Thyroid gland (tissue), 4 donors: ENCODE measurements around the gene ZNF281. TPM values are rescaled to one million over a fixed set of nuclear protein-coding genes. Genes with fewer than 3 reads are reported as not detected.

Experiments used
- DNase-seq, 2 donors: peaks; one replicate each; pipeline ENCODE4 v3.0.0-alpha.2; 2019
- H3K27ac ChIP-seq, 3 donors: fragments of 200-600 bp; sonication (generic); 1 replicate in 2 of 3; 2 replicates in 1 of 3; pipeline ENCODE4 v1.5.1; 2016 to 2019; ENCODE audit warnings: mild to moderate bottlenecking in 1 of 3, moderate library complexity in 1 of 3
- H3K27me3 ChIP-seq: fragments of 200-600 bp; sonication (generic); one replicate; pipeline ENCODE4 v1.5.1; 2019
- H3K36me3 ChIP-seq, 2 donors: fragments of 200-600 bp; sonication (generic); one replicate each; pipeline ENCODE4 v1.5.1; 2016 to 2019
- H3K4me1 ChIP-seq, 2 donors: fragments of 200-600 bp; sonication (generic); one replicate each; pipeline ENCODE4 v1.5.1; 2017 to 2019
- H3K4me3 ChIP-seq, 3 donors: fragments of 200-600 bp; sonication (generic); replicated peaks in 1 of 3; 1 replicate in 2 of 3; 2 replicates in 1 of 3; pipeline ENCODE4 v1.5.1; 2016; ENCODE audit warnings: mild to moderate bottlenecking in 1 of 3
- H3K9me3 ChIP-seq: fragments of 200-600 bp; sonication (generic); one replicate; pipeline ENCODE4 v1.5.1; 2017
- CTCF ChIP-seq, 6 experiments: fragments of 200-600 bp in 3 of 6; fragments of 450-650 bp in 3 of 6; sonication (generic) in 3 of 6; IDR thresholded peaks; one replicate each; pipeline ENCODE4 v1.5.1; 2016 to 2019; ENCODE audit warnings: antibody characterized with exemption in 6 of 6, mild to moderate bottlenecking in 2 of 6, inconsistent platforms in 1 of 6, moderate library complexity in 1 of 6
- POLR2A ChIP-seq, 2 donors: fragments of 450-650 bp; IDR thresholded peaks; one replicate each; pipeline ENCODE4 v1.6.1; 2017; ENCODE audit warnings: antibody characterized with exemption in 2 of 2, mild to moderate bottlenecking in 2 of 2, moderate library complexity in 1 of 2
- WGBS, 2 donors: methylation state at CpG; one replicate each; pipeline ENCODE4 v1.1.5; 2017; 5-methylcytosine and 5-hydroxymethylcytosine counted together
- intact Hi-C: fragments of 100-400 bp; cut with DNase I; formaldehyde crosslinking; loops from one replicate; pipeline ENCODE4 v1.15.1; 2023
- total RNA-seq, 4 donors: library from RNA; depleted of rRNA; stranded (reverse); fragments of >200 nt; gene quantifications; one replicate each; pipeline ENCODE4 v1.2.3, GENCODE V29; 2016

ZNF281 gene
- total RNA-seq, 4 donors from 2014 or later = 9.8 to 16.9 (median 12.5) TPM

GRCh38 chr1:200411406-200412257, 1.8 kb upstream of the ZNF281 start:
- 51 to 52% methylated on average over 20 of the region's 20 CpGs for WGBS, 2 donors
- no peak overlapping the region for H3K27ac ChIP-seq
- intact Hi-C loops = no loop called here

GRCh38 chr1:200410566-200410878, 686 bp upstream of the ZNF281 start:
- H3K4me1 ChIP-seq = peaks cover 30% of the 10 kb centered on the region in 2 donors
- DNase-seq = peak; percentile 16 to 18
- H3K27me3 ChIP-seq = no peaks in the 10 kb centered on the region
- no peaks in the 10 kb centered on the region for H3K9me3 ChIP-seq
- TF ChIP-seq POLR2A (IDR thresholded peaks at IDR 0.05) (no peak), CTCF (IDR thresholded peaks at IDR 0.05) (no peak)
- H3K36me3 ChIP-seq = no peaks in the 10 kb centered on the region
- H3K4me3 ChIP-seq = peak overlapping the region; percentile 12 to 75 (median 27)
- intact Hi-C loops = no loop called here
- 1 to 6% methylated on average over 8 of the region's 8 CpGs for WGBS, 2 donors
- H3K27ac ChIP-seq = peak overlapping the region in 2 of 3 donors; percentile 50 to 84

More at GRCh38 chr1:200411406-200412257, 1.8 kb upstream of the ZNF281 start:
- no peaks in the 10 kb centered on the region for H3K27me3 ChIP-seq
- H3K4me1 ChIP-seq = peaks cover 26 to 29% of the 10 kb centered on the region in 2 donors
- no peak for DNase-seq
- no peaks in the 10 kb centered on the region for H3K36me3 ChIP-seq
- no peaks in the 10 kb centered on the region for H3K9me3 ChIP-seq
- no peak overlapping the region for H3K4me3 ChIP-seq
- no peak for TF ChIP-seq POLR2A (IDR thresholded peaks at IDR 0.05)
- TF ChIP-seq CTCF (IDR thresholded peaks at IDR 0.05) = no peak

GRCh38 chr1:200409203-200409760, 554 bp downstream of the ZNF281 start:
- 1 to 5% methylated on average over 15 to 22 of the region's 41 CpGs for WGBS, 2 donors
- DNase-seq = peak; percentile 11 to 40

GRCh38 chr1:200406161-200406797, 3.6 kb downstream of the ZNF281 start:
- H3K4me3 ChIP-seq = no peak overlapping the region
- TF ChIP-seq CTCF (IDR thresholded peaks at IDR 0.05) = no peak
- no peak for TF ChIP-seq POLR2A (IDR thresholded peaks at IDR 0.05)

More at GRCh38 chr1:200409203-200409760, 554 bp downstream of the ZNF281 start:
- intact Hi-C loops = no loop called here
- H3K4me3 ChIP-seq = peak overlapping the region; percentile 12 to 75 (median 27)
- H3K9me3 ChIP-seq = no peaks in the 10 kb centered on the region
- peak overlapping the region in 2 of 3 donors; percentile 50 to 84 for H3K27ac ChIP-seq
- no peak for TF ChIP-seq CTCF (IDR thresholded peaks at IDR 0.05)
- TF ChIP-seq POLR2A (IDR thresholded peaks at IDR 0.05) = no peak
- peaks cover 28 to 32% of the 10 kb centered on the region in 2 donors for H3K4me1 ChIP-seq
- H3K27me3 ChIP-seq = no peaks in the 10 kb centered on the region
- H3K36me3 ChIP-seq = no peaks in the 10 kb centered on the region

More at GRCh38 chr1:200406161-200406797, 3.6 kb downstream of the ZNF281 start:
- H3K36me3 ChIP-seq = no peaks in the 10 kb centered on the region
- intact Hi-C loops = no loop called here
- DNase-seq = no peak
- no peaks in the 10 kb centered on the region for H3K9me3 ChIP-seq
- 93 to 95% methylated on average over 8 of the region's 8 CpGs for WGBS, 2 donors
- no peaks in the 10 kb centered on the region for H3K27me3 ChIP-seq
- H3K4me1 ChIP-seq = peaks cover 28 to 32% of the 10 kb centered on the region in 2 donors
- H3K27ac ChIP-seq = no peak overlapping the region
